ENCODE data around the gene S100A13. TPM values are rescaled to one million over a fixed set of nuclear protein-coding genes. Genes with fewer than 3 reads are reported as not detected.

The S100A13 gene
- total RNA-seq, 1 donor from 2014 or later: 89.7 TPM

DNA sequence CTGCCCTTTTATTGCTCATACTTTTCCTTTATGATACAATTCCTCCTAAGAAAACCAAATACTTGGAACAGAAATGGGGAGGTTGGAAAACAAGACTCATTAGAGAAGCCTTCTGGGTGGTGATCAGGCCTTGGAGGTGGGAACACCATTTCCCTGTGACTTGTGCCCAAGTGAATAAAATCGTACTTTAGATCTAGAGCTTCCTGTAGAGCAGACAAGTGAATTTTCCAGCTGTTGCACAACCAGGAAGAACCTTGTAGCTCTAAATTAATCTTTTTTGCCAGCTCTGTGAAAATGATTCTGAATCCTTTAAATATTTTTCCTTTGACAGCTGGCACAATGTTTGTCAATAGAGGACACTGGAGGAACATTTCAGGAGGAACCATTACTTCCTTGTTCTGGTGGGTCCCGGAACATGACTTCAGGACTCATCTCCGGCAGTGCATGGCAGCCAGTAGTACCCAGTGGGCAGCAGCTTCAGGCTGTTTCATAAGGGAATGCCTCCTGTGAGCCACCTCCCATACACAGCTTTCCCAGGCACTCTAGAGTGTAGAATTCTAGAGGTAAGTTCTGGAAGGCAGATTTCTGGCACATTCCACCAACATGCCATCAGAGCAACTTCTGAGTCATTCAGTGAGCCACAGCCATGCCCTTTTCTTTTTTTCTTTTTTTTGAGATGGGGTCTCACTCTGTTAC is 25.6 kb upstream of the S100A13 start:
- H3K4me1 ChIP-seq: peaks cover 5 to 14% of the 10 kb centered on the region in 2 donors
- no peak overlapping the region for H3K4me3 ChIP-seq
- intact Hi-C loops (cut with DNase I): no loop called here
- peak overlapping the region; percentile 51 to 53 for H3K27ac ChIP-seq
- H3K27me3 ChIP-seq: no peaks in the 10 kb centered on the region
- TF ChIP-seq, protein P1, sequence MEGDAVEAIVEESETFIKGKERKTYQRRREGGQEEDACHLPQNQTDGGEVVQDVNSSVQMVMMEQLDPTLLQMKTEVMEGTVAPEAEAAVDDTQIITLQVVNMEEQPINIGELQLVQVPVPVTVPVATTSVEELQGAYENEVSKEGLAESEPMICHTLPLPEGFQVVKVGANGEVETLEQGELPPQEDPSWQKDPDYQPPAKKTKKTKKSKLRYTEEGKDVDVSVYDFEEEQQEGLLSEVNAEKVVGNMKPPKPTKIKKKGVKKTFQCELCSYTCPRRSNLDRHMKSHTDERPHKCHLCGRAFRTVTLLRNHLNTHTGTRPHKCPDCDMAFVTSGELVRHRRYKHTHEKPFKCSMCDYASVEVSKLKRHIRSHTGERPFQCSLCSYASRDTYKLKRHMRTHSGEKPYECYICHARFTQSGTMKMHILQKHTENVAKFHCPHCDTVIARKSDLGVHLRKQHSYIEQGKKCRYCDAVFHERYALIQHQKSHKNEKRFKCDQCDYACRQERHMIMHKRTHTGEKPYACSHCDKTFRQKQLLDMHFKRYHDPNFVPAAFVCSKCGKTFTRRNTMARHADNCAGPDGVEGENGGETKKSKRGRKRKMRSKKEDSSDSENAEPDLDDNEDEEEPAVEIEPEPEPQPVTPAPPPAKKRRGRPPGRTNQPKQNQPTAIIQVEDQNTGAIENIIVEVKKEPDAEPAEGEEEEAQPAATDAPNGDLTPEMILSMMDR (IDR thresholded peaks at IDR 0.05): no peak
- no peaks in the 10 kb centered on the region for H3K9me3 ChIP-seq
- H3K36me3 ChIP-seq: no peaks in the 10 kb centered on the region
- no peak for DNase-seq (ENCODE audit: low spot score in 2 of 2)

DNA sequence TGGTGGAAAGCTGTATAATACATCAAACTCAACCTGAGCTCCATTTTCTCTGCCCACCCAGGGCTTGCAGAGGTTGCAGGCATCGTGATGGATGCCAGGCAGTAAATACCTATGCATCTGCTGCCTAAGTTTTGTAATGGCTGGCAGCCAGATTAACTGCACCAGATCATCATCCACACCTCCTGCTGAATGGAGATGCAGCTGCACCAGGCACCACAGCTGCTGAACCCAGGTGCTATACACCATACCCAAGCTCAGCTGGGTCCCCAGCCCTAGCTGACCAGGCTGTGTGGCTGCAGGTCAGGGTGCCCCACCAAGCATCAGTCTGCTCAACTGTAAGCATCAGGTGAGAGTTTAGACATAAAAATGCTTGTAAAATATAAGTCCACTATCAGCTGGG is 24.5 kb upstream of the S100A13 start:
- Histone ChIP-seq H3K27ac (no peak overlapping the region), H3K36me3 (peaks cover 0 to 1% of the 10 kb centered on the region in 2 donors), H3K4me1 (peaks cover 5 to 12% of the 10 kb centered on the region in 2 donors), H3K4me3 (no peak overlapping the region), H3K27me3 (no peaks in the 10 kb centered on the region), H3K9me3 (no peaks in the 10 kb centered on the region)
- intact Hi-C loops (cut with DNase I): no loop called here
- no peak for DNase-seq (ENCODE audit: low spot score in 2 of 2)
- TF ChIP-seq, protein P1 (IDR thresholded peaks at IDR 0.05): no peak

DNA sequence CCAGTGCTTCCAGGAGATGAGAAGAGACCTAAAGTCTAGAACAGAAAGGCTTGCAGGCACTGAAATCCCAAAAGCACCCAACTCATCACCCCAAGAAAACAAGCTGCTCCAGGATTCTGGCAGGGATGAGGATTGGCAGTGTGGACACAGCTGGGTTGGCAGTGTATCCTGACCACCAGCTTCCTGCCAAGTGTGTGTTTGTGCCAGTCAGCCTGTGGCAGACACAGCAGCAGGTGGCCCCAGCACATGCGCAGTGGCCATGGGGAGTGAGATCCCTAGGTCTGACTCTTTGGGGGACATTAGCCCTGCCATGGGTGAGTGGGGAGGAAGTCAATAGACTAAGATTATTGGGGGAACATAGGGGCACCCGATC is 22.5 kb upstream of the S100A13 start:
- intact Hi-C loops (cut with DNase I): no loop called here
- Histone ChIP-seq H3K9me3 (no peaks in the 10 kb centered on the region), H3K4me1 (peaks cover 5 to 12% of the 10 kb centered on the region in 2 donors), H3K36me3 (peaks cover 7 to 21% of the 10 kb centered on the region in 2 donors), H3K27me3 (no peaks in the 10 kb centered on the region), H3K4me3 (no peak overlapping the region), H3K27ac (peak overlapping the region in 1 of 2 donors; percentile 29)
- TF ChIP-seq, protein P1 (IDR thresholded peaks at IDR 0.05): no peak
- DNase-seq (ENCODE audit: low spot score in 2 of 2): peak in 1 of 2 donors; percentile 68

DNA sequence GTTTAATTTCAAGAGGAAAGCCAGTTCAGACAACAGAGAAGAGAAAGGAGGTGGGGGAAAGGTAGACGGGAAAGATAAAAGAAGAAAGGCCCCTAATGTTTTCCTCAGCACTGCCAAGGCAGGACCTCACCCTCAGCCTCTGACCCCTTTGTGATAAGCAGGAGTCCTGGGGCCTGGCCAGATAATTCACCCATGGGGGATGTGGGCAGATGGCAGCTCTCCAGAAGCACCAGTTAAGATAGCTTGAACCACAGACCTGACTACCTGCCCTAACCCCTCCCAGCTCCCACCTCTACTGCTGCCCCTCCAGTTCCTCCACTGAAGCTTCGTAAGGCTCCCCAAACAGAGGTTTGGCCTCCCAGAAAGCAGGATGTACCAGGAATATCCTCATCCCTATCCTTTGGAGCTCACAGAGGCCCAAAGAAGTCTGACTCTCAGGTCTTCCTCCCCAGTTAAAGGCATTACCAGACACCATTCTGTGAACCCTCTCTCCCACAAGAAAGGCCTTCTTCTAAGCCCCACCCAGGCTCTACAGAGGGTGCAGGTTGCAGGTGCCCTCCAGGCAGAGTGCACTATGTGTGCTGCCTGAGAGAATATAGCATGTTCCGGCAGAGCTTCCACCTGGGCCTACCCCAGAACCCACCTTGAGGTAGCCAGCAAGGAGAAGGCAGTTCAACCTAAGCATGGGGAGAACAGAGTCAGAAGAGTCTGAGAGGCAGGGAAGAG is 22.0 kb upstream of the S100A13 start:
- TF ChIP-seq, protein P1 (IDR thresholded peaks at IDR 0.05): no peak
- peak in 1 of 2 donors; percentile 55 for DNase-seq (ENCODE audit: low spot score in 2 of 2)
- H3K4me3 ChIP-seq: no peak overlapping the region
- H3K4me1 ChIP-seq: peaks cover 5 to 12% of the 10 kb centered on the region in 2 donors
- no peaks in the 10 kb centered on the region for H3K27me3 ChIP-seq
- peak overlapping the region in 1 of 2 donors; percentile 29 for H3K27ac ChIP-seq
- H3K9me3 ChIP-seq: no peaks in the 10 kb centered on the region
- intact Hi-C loops (cut with DNase I): no loop called here
- H3K36me3 ChIP-seq: peaks cover 12 to 26% of the 10 kb centered on the region in 2 donors

DNA sequence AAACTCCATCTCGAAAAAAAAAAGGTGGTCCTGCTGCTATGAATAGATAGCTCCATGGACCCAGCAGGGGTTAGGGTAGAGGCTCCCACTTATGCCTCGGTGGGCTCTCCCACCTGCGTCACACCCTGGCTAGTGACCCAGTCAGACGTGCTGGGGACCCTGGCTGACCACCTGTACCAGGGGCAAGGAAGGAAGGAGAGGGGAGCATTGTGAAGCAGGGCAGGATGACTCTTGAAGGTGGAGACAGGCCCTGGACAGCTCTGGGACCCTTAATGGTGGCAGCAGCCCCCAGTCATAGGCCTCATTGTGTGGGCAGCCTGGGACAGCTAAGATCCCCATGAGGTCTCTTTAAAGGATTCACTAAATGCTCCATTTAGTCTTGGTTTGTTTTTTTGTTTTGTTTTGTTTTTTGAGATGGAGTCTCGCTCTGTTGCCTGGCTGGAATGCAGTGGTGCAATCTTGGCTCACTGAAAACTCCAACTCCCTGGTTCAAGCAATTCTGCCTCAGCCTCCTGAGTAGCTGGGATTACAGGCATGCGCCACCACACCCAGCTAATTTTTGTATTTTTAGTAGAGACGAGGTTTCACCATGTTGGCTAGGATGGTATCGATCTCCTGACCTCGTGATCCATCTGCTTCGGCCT is 20.8 kb upstream of the S100A13 start:
- no peaks in the 10 kb centered on the region for H3K9me3 ChIP-seq
- H3K36me3 ChIP-seq: peaks cover 24 to 38% of the 10 kb centered on the region in 2 donors
- H3K4me1 ChIP-seq: peaks cover 5 to 12% of the 10 kb centered on the region in 2 donors
- H3K27ac ChIP-seq: no peak overlapping the region
- intact Hi-C loops (cut with DNase I): no loop called here
- no peak overlapping the region for H3K4me3 ChIP-seq
- peak in 1 of 2 donors; percentile 41 for DNase-seq (ENCODE audit: low spot score in 2 of 2)
- no peaks in the 10 kb centered on the region for H3K27me3 ChIP-seq
- TF ChIP-seq, protein P1 (IDR thresholded peaks at IDR 0.05): no peak

Measured in ascending aorta (tissue), 2 donors.